Cardiac septum (tissue), 1 donor: ENCODE measurements around the gene PPFIA3. TPM values are rescaled to one million over a fixed set of nuclear protein-coding genes. Genes with fewer than 3 reads are reported as not detected.
"Not testable (repeated sequence)": the region's sequence is repeated elsewhere in the genome, so short reads cannot be mapped to it uniquely, and the experiment has no call there.

Source experiments
- DNase-seq: peaks from one replicate; pipeline ENCODE4 v3.0.0-alpha.2; 2020; ENCODE audit warnings: low spot score
- intact Hi-C: fragments of 100-400 bp; cut with DNase I; formaldehyde crosslinking; loops from one replicate; pipeline ENCODE4 v1.14.0; 2022
- total RNA-seq: library from RNA; stranded (reverse); fragmentation: NEBNext Ultra II Directional; extraction: Animal tissue kit (Norgen Biotek cat#: 25700); gene quantifications from one replicate; pipeline ENCODE4 v1.2.1, GENCODE V29; 2021
- donor health status: DM: no; HTN: no; CAD: no.

Gene PPFIA3
- total RNA-seq, 1 donor from 2014 or later: 10.1 TPM

DNA sequence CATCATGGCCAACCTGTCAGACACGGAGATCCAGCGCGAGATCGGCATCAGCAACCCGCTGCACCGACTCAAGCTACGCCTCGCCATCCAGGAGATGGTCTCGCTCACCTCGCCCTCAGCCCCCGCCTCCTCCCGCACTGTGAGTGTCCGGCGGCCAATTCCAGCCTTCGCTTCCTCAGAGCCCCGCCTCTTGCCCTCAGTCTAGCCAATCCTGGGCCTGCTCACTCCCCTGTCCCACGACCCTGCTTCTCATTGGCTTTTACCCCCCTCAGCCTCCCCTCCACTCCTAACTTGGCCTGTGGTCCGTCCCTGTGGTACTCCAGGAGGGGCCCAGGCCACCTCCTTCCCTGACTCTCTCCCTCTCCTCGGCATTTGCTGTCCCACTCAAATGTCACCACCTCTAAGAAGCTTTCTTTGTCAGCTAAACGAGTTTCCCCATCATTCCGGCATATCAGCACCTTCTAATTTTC is 23.6 kb downstream of the PPFIA3 start:
- peak; percentile 94 for DNase-seq
- intact Hi-C loops: loop anchor here (2.0 kb wide), 1 partner anchor 28 kb away; the partner anchor contains the start of gene LIN7B

DNA sequence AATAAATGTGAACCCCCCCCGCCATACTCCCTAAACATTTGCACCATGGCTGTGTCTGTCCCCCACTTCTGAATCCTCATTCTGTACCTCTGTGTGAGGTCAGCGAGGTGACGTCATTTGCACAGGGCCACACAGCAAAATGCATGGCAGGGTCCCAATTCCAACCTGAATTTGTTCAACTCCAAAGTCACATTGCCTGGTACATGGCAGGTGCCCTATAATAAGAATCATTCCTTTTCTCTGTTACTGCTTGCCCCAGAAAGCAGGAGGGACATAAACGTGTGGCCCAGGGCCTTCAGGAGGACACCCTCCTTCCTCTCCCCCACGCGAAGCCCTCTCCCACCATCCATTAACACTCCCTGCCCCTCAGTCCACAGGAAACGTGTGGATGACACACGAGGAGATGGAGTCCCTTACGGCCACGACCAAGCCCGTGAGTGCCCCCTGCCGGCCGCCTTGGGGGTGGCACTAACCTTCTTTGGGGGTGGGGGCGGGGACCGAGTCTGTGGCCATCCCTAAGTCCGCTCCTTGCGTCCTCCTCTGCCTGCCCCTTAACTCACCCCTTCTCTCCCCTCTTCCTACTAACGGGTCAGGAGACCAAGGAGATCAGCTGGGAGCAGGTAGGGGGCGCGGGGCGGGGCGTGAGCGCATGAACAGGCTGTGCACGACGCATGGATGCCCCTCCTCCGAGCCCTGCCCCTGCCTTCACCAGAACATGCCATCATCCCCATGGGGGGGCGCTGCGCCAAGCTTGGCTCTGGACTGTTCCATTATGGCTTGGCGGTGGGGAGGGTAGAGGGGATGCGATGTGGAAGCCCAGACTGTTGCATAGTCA is 26.4 kb downstream of the PPFIA3 start:
- peak; percentile 92 for DNase-seq
- intact Hi-C loops: loop anchor here (5.0 kb wide), 2 partner anchors 48 to 153 kb away; partner anchors contain the start of genes GYS1 and RUVBL2

DNA sequence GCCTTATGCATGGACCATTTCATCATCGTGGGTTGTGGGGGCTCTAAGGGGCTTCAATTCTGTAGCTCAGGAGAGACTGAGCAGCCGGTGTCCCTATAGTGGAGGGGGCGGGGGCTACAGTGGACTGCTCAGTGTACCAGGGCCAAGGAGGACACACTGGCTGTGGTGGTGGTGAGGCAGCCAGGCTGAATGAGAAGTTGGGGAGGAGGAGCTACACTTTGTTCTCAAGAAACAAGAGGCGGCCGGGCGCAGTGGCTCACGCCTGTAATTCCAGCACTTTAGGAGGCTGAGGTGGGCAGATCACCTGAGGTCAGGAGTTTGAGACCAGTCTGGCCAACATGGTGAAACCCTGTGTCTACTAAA is 27.0 kb downstream of the PPFIA3 start:
- intact Hi-C loops: loop anchor here (5.0 kb wide), 2 partner anchors 49 to 154 kb away; partner anchors contain the start of genes GYS1 and RUVBL2

DNA sequence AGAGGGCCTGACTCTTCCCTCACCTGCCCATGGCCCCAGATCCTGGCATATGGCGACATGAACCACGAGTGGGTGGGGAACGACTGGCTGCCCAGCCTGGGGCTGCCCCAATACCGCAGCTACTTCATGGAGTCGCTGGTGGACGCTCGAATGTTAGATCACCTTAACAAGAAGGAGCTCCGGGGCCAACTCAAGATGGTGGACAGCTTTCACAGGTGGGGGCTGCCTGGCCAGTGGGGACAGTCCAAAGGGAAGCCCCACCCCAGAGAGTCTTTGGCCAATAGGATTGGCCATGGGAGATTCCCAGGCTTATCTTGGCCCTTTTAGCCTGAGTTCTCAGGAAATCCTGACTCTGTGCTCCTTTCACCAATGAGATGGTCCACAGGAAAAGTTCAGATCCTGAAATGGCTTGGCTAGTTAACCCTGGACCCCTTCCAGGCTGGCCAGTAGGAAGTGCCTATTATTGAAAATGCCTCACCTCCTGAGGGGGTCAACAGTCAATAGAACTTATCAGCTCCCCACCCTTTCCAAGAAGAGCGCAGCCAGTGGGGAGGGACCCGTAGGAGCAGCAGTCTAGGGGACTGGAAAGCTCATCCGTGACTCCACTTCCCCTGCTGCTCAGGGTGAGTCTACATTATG is 28.8 kb downstream of the PPFIA3 start:
- no peak for DNase-seq
- intact Hi-C loops: loop anchor here (5.0 kb wide), 2 partner anchors 51 to 156 kb away; partner anchors contain the start of genes GYS1 and RUVBL2

More for the DNA sequence above, 27.0 kb downstream of the PPFIA3 start:
- DNase-seq: not testable (repeated sequence)

DNA sequence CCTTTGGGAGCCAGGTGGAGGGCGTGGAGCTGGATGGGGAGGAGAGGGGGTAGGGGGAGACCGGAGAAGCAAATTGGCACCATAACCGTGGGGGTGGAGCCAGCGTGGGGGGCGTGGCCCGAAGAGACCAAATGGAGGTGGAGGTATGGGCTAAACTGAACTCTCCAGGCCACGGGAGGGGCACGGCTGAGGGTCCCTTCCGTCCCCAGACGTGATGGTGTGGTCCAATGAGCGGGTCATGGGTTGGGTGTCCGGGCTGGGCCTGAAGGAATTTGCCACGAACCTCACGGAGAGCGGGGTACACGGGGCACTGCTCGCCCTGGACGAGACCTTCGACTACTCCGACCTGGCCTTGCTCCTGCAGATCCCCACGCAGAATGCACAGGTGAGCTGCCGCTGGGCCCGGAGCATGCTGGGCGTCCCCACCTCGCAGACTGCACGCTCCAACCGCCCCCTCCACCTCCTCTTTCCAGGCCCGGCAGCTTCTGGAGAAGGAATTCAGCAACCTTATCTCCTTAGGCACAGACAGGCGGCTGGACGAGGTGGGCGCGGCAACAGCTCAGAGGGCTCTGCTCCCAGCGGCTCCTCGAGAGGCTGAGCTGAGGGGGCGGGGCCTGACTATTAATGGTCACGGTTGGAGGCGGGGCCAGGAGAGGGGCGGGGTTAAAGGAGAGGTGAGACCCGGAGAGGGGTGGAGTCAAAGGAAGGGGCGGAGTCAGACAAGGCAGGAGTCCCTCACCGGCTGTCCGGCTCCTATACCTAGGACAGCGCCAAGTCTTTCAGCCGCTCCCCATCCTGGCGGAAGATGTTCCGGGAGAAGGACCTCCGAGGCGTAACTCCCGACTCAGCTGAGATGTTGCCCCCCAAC is 29.7 kb downstream of the PPFIA3 start:
- DNase-seq: peak; percentile 97
- intact Hi-C loops: loop anchor here (5.0 kb wide), 2 partner anchors 52 to 157 kb away; partner anchors contain the start of genes GYS1 and RUVBL2

DNA sequence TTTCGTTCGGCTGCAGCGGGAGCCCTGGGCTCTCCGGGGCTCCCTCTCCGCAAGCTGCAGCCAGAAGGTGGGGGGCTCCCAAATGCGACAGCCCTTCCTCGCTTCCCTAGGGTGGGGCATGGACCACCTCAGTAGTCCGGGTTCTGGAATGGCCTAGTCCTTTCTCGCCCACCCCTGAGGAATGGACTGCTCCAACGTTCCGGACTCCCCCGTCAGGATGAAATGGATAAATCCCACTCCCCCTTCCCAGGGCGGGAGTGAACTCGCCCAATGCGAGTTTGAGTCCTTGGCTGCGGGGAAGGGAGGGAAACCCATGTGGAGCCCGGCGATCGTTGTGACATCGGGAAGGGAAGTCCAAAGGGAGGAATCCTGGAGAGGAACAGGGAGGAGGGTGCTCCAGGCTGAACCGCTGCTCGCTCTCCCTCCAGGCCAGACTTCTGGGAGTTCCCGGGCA is 30.3 kb downstream of the PPFIA3 start:
- no peak for DNase-seq
- intact Hi-C loops: loop anchor here (2.0 to 5.0 kb wide), 3 partner anchors 31 to 157 kb away; partner anchors contain the start of genes C19orf73, GYS1, PPFIA3 and RUVBL2

DNA sequence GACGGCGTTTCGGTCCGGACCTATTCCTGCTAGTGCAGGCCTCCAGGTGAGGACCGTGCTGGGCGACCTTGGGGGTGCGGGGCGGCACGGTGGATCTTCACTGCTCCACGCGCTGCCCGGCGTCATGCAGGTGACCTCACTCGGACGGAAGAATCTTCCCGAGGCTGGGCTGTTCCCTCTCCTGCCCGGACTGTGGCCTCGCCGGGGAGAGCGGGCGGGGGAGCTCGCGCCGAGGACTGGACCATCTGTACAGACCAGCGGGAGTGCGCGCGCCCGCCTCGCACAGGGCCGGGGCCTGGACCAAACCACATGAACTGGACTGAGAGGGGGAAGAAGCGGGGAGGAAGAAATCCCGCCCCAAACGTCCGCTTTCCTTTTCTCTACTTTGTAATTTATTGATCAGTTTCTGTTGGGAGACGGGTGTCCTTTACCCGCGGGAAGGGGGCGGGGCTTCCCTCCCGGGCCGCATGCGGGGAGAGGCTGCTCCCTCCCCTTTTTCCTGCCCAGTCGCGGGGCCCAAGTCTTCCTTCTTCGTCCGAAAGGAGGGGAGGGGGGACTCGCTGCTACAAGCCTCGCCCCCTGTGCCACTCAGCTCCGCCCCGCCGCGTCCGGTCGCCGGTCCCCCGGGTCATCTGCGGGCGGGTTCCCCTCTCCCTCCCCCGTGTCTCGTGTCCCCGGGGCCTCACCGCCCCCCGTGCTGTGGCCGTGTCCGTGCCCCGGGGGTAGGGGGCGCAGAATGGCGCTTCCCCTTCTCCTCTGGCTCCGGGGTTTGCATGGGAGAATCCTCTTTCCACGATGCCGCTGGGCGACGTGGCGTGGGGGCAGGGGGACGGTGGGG is 31.0 kb downstream of the PPFIA3 start:
- peak; percentile 89 for DNase-seq
- intact Hi-C loops: loop anchor here (2.0 kb wide), 1 partner anchor 32 kb away; the partner anchor contains the start of genes C19orf73 and PPFIA3

DNA sequence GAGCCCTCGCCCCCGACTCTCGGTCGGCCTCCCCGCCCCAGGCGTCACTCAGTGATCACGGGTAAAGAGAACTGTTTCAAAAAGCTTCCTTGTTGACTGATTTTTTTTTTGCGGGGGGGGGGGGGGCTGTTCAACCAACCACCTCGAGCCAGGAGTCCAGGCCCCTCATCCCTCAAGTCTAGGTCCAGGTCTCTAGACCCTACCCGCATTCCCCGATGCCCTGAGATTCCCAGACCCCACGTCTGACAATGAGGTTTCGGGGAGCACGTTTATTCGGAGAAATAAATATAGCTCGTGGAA is 31.6 kb downstream of the PPFIA3 start:
- intact Hi-C loops: loop anchor here (2.0 kb wide), 1 partner anchor 32 kb away; the partner anchor contains the start of genes C19orf73 and PPFIA3
- DNase-seq: no peak

DNA sequence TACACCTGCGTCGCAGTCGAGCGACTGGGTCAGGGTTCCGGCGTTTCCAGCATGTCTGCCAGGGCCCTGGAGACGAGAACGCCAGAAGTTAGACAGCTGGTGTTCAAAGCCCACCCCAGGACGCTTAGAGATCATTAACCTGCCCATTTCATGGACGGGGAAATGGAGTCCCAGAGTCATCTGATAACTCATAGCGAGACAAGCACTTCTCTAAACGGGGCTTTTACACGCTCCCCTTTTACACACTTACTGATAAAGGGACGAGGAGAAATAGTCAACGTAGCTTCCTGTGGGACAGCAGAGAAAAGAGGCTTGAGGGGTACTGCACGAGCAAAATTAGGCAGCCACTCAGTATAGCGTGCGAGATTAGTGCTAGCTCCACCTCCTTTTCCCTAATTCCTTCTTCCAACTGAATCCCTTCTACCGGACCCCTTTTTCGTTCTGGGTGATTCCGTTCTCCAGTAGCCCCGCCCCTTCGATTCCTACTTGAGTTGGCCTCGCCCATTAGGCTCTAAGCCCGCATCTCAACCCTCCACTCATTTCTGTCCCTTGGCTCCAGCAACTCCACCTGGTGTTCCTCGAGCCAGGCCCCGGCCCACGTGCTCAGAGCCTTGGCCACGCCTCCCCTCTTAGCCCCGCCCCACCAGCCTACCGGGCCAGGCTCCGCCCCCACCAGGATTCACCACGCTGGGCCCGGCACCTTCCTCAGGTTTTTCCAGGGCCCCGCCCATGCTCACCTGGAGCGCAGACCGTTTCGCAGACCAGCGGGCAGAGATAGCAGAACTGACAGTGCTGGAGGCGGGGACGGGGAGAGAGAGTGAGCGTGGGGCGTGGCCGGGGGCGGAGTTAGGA is 32.1 kb downstream of the PPFIA3 start:
- DNase-seq: no peak
- intact Hi-C loops: loop anchor here (2.0 kb wide), 1 partner anchor 33 kb away; the partner anchor contains the start of genes C19orf73 and PPFIA3

DNA sequence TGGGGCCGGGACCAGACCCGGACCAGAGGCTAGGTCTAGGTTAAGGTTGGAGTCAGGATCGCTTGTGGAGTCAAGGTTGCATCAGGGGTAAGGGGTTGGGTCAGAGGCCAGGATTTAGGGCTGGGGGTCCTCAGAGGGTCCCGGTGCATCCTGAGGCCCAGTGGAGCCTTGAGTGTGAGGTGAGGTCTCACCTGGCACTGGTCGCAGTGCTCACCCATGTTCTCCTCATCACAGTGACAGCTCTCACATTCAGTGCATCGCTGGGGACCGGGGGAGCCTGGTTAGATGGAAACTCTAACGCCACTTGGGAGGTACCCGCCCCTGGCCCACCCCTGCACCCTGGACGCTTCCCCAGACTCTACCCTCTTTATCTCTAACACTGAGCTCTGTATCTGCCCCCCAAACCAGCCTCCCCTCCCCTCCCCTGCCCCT is 32.8 kb downstream of the PPFIA3 start:
- no peak for DNase-seq
- intact Hi-C loops: no loop called here

DNA sequence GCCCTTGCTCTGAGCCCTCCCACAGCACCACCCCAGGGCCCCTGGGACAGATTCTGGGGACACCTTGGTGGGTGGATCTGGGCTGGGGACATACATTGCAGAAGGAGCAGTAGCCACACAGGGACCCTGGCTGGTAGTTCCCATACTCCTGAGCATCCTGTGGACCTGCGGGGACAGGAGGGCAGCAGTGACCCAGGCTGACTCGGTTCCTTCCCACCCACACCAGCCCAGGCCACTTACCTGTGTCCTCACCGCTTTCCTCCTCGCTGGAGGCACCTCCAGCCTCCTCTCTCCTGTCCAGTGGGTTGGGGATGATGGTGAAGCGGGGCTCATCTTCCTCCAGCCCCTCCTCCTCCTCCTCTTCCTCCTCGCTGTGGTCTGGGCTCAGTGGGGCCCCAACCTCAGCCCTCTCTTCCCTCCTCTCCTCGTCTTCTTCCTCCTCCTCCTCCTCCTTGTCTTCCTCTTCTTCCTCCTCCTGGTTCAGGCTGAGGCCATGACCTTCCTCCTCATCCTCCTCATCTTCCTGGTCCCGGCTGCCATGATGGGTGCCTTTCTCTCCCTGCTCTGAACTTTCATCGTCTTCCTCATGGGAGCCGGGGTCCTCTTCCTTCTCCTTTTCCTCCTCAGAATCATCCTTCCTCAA is 33.9 kb downstream of the PPFIA3 start:
- intact Hi-C loops: no loop called here
- DNase-seq: no peak

DNA sequence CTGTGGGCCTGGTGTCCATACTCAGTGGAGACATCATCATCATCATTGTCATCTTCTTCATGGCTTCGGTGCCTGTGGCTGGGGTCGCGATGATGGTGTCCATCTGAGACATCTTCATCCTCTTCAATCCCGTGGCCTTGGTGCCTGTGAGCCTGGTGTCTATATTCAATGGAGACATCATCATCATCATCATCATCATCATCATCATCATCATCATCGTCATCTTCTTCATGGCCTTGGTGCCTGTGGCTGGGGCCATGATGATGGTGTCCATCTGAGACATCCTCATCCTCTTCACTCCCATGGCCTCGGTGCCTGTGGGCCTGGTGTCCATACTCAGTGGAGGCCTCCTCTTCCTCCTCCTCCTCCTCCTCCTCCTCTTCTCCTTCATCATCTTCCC is 34.9 kb downstream of the PPFIA3 start:
- DNase-seq: no peak

DNA sequence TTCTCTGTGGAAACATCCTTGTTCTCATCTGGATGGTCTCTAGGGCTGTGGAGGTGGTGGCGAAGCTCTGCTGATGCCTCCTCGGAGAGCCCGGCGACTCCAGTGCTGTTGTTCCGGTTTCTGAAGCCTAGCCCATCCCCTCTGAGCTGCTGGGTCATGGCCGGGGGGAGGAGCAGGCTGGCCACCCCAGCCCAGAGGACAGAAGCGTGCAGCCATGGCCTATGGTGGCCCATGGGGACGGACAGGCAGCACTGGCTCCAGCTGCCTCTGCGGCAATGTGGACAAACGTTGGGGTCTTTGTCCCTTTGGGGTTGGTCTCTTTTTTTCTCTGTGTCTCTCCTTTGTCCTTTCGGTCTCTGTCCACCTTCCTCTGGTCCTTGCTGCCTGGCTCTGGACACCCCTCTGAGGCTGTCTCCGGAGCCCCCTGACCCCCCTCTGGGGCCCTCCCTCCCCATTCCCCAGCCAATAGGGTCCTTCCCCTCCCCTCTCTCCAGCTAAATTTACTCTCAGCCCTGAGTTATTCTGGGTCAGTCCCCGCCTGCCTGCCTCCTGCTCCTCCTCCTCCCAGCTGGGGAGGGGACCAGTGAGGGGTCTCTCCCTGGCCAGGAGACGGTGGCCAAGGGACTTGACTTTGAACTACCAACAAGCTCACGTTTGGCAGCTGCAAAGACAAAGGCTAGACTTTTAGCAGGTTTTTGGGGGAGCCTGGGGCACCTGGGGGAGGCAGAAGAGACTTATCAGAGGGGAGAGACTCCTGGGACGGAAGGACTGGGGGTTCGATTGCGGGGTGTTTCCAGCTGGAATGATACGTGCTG is 35.9 kb downstream of the PPFIA3 start, which contains the start of gene HRC:
HRC (minus strand) TSS at position 392 of the 815 bp plus-strand sequence; CDS start at position 233, 159 bp downstream.
- intact Hi-C loops: loop anchor here (5.0 kb wide), 1 partner anchor 283 kb away; the partner anchor contains the start of gene PPP1R15A
- peak; percentile 88 for DNase-seq

More for the DNA sequence above, 34.9 kb downstream of the PPFIA3 start:
- intact Hi-C loops: no loop called here

DNA sequence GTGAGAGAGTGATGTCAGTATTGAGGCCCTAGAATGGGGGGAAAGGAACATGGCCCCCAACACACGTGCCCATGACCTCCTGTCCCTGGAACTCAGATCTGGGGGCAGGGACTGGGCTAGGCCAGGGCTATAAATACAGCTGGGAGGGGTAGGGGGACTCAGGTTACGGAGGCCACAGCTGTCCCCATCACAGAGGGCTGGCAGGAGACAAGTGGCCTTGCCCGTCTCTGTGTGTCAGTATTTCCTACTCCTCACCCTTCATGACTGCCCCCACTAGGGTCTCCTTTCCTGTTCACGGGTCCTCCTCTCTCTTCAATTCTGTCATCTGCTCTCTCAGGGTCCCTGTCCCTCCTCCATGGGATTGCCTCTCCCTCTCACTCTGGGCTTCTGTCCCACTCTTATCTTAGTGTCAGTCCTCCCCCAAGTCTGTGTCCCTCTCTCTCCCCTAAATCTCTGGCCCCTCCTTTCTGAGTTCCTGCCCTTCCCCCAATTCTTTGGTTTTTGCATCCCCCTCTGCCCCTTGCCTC is 36.5 kb downstream of the PPFIA3 start:
- intact Hi-C loops: loop anchor here (5.0 kb wide), 1 partner anchor 284 kb away; the partner anchor contains the start of gene PPP1R15A
- peak; percentile 87 for DNase-seq

DNA sequence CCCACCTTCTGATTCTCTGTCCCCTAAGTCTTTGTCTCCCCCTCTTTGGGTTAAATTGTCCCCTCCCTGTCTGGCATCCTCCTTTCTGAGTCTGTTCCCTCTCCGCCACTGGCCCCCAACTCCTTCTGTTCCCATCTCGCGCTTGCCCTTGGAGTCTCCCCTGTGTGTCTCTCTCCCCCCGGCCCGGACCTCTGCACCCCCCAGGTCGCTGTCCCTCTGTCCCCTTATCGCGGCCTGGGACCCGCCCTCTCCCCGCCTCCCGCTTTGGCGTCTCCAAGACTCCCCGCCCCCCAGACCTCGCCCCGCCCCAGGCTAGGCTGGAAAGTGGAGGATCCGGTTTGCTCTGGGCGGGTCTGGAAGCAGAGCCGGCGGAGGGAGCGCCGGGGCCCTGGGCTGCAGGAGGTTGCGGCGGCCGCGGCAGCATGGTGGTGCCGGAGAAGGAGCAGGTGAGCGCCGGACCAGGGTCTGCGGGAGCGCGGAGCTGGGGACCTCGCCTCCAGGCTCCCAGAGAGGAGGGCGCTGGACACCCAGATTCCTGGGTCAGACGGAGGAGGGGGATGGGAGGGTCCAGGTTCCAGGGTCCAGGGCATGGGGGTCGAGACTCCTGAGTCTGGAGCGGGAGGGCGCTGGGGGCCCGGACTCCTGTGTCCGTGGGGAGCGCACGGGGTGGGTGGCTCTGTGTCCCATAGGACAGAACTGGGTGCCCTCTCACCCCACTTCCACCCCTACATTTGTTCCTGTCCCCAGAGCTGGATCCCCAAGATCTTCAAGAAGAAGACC is 38.3 kb downstream of the PPFIA3 start, which contains the start of gene TRPM4:
TRPM4 (plus strand) TSS at position 348 of the 780 bp plus-strand sequence; CDS start at position 423, 75 bp downstream.
- intact Hi-C loops: loop anchor here (5.0 kb wide), 1 partner anchor 285 kb away; the partner anchor contains the start of gene PPP1R15A
- DNase-seq: peak; percentile 96
